HEK293 (cell line): Measurements from ENCODE around the gene ITGAL.

ENCODE experiments used
- CTCF ChIA-PET: fragments of 350-600 bp; formaldehyde crosslinking; extraction: SDS; loops from one replicate; lab custom pipeline; 2021; ENCODE audit warnings: antibody characterized with exemption; lab: Yijun Ruan, JAX
- POLR2A ChIA-PET: fragments of 300-600 bp; formaldehyde crosslinking; extraction: SDS; loops from one replicate; lab custom pipeline; 2020; ENCODE audit warnings: antibody characterized with exemption, inconsistent platforms; lab: Yijun Ruan, JAX
- H3K27ac ChIP-seq: fragments of 200-500 bp; sonication (Bioruptor generic); 2 replicates; pipeline ENCODE4 v1.5.1; 2014; ENCODE audit warnings: low read depth, low read length, control low read depth, inconsistent platforms; ENCODE audit errors: extremely low read depth
- H3K36me3 ChIP-seq, 2 experiments: fragments of 200-500 bp in 1 of 2; sonication (Bioruptor generic) in 1 of 2; 1 replicate in 1 of 2; 2 replicates in 1 of 2; pipeline ENCODE4 v1.5.1; 2014 to 2017; ENCODE audit warnings: inconsistent platforms in 2 of 2, low read length in 2 of 2; ENCODE audit not compliant: control insufficient read depth in 2 of 2, insufficient read depth in 1 of 2
- H3K4me1 ChIP-seq: fragments of 200-500 bp; sonication (Bioruptor generic); 2 replicates; pipeline ENCODE4 v1.5.1; 2014; ENCODE audit warnings: mild to moderate bottlenecking, low read length, inconsistent platforms; ENCODE audit not compliant: control insufficient read depth, insufficient read depth
- H3K4me3 ChIP-seq: 2 replicates; pipeline ENCODE4 v1.5.1; 2011; ENCODE audit warnings: low read depth, mild to moderate bottlenecking, control low read depth, low read length, moderate library complexity
- H3K9me3 ChIP-seq: fragments of 200-500 bp; sonication (Bioruptor generic); 2 replicates; pipeline ENCODE4 v1.5.1; 2014; ENCODE audit warnings: low read depth, low read length, inconsistent platforms; ENCODE audit not compliant: control insufficient read depth, insufficient read depth
- GFI1B ChIP-seq: fragments of 450-650 bp; formaldehyde crosslinking; IDR thresholded peaks from 2 replicates; pipeline ENCODE4 v1.5.1; 2016; ENCODE audit warnings: missing biosample characterization, missing genetic modification characterization
- GLIS1 ChIP-seq: fragments of 450-650 bp; formaldehyde crosslinking; IDR thresholded peaks from 2 replicates; pipeline ENCODE4 v1.5.1; 2016; ENCODE audit warnings: missing biosample characterization, missing genetic modification characterization
- PRDM1 ChIP-seq: fragments of 450-650 bp; formaldehyde crosslinking; IDR thresholded peaks from 2 replicates; pipeline ENCODE4; 2016; ENCODE audit warnings: missing biosample characterization, missing genetic modification characterization
- REPIN1 ChIP-seq: fragments of 450-650 bp; formaldehyde crosslinking; IDR thresholded peaks from 2 replicates; pipeline ENCODE4 v1.5.1; 2017; ENCODE audit warnings: missing biosample characterization, missing genetic modification characterization, low read depth
- SALL2 ChIP-seq: fragments of 450-650 bp; formaldehyde crosslinking; IDR thresholded peaks from 2 replicates; pipeline ENCODE4 v1.5.0; 2017; ENCODE audit warnings: missing biosample characterization, mild to moderate bottlenecking, missing genetic modification characterization, borderline replicate concordance
- YY1 ChIP-seq: fragments of 450-650 bp; formaldehyde crosslinking; IDR thresholded peaks from 2 replicates; pipeline ENCODE4 v1.5.1; 2018; ENCODE audit warnings: missing biosample characterization, missing genetic modification characterization
- YY2 ChIP-seq: fragments of 450-650 bp; formaldehyde crosslinking; IDR thresholded peaks from 2 replicates; pipeline ENCODE4 v1.5.1; 2016; ENCODE audit warnings: missing biosample characterization, missing genetic modification characterization
- ZBTB17 ChIP-seq: fragments of 450-650 bp; formaldehyde crosslinking; IDR thresholded peaks from 2 replicates; pipeline ENCODE4 v1.5.1; 2016; ENCODE audit warnings: missing biosample characterization, missing genetic modification characterization
- ZNF138 ChIP-seq: fragments of 450-650 bp; formaldehyde crosslinking; IDR thresholded peaks from 2 replicates; pipeline ENCODE4 v1.5.1; 2016; ENCODE audit warnings: missing biosample characterization, missing genetic modification characterization, borderline replicate concordance
- ZNF16 ChIP-seq: fragments of 450-650 bp; formaldehyde crosslinking; IDR thresholded peaks from 2 replicates; pipeline ENCODE4 v1.5.1; 2016; ENCODE audit warnings: low read depth, missing biosample characterization, missing genetic modification characterization
- ZNF2 ChIP-seq: fragments of 450-650 bp; formaldehyde crosslinking; IDR thresholded peaks from 2 replicates; pipeline ENCODE4 v1.5.1; 2016; ENCODE audit warnings: missing biosample characterization, missing genetic modification characterization
- ZNF223 ChIP-seq: fragments of 450-650 bp; formaldehyde crosslinking; IDR thresholded peaks from 2 replicates; pipeline ENCODE4 v1.5.1; 2016; ENCODE audit warnings: missing biosample characterization, missing genetic modification characterization
- ZNF24 ChIP-seq: fragments of 450-650 bp; formaldehyde crosslinking; IDR thresholded peaks from 2 replicates; pipeline ENCODE4 v1.5.1; 2016; ENCODE audit warnings: missing biosample characterization, missing genetic modification characterization
- ZNF366 ChIP-seq: fragments of 450-650 bp; formaldehyde crosslinking; conservative IDR thresholded peaks from 2 replicates; pipeline ENCODE4 v1.5.1; 2016; ENCODE audit warnings: missing biosample characterization, missing genetic modification characterization
- ZNF558 ChIP-seq: fragments of 450-650 bp; formaldehyde crosslinking; IDR thresholded peaks from 2 replicates; pipeline ENCODE4 v1.5.1; 2016; ENCODE audit warnings: missing biosample characterization, missing genetic modification characterization
- ZNF624 ChIP-seq: fragments of 450-650 bp; formaldehyde crosslinking; IDR thresholded peaks from 2 replicates; pipeline ENCODE4 v1.5.1; 2017; ENCODE audit warnings: missing biosample characterization, missing genetic modification characterization
- ZNF792 ChIP-seq: fragments of 450-650 bp; formaldehyde crosslinking; IDR thresholded peaks from 2 replicates; pipeline ENCODE4 v1.5.1; 2016; ENCODE audit warnings: missing biosample characterization, missing genetic modification characterization
- ZXDB ChIP-seq: fragments of 450-650 bp; formaldehyde crosslinking; IDR thresholded peaks from 2 replicates; pipeline ENCODE4 v1.5.1; 2016; ENCODE audit warnings: missing biosample characterization, missing genetic modification characterization
- TF ChIP-seq, protein P1 (sequence below): fragments of 450-650 bp; formaldehyde crosslinking; IDR thresholded peaks from 2 replicates; pipeline ENCODE4 v1.5.1; 2016; ENCODE audit warnings: missing biosample characterization, missing genetic modification characterization, borderline replicate concordance
- TF ChIP-seq, protein P2 (sequence below): fragments of 450-650 bp; formaldehyde crosslinking; IDR thresholded peaks from 2 replicates; pipeline ENCODE4 v1.5.1; 2017; ENCODE audit warnings: missing biosample characterization, missing genetic modification characterization

ITGAL gene

DNA sequence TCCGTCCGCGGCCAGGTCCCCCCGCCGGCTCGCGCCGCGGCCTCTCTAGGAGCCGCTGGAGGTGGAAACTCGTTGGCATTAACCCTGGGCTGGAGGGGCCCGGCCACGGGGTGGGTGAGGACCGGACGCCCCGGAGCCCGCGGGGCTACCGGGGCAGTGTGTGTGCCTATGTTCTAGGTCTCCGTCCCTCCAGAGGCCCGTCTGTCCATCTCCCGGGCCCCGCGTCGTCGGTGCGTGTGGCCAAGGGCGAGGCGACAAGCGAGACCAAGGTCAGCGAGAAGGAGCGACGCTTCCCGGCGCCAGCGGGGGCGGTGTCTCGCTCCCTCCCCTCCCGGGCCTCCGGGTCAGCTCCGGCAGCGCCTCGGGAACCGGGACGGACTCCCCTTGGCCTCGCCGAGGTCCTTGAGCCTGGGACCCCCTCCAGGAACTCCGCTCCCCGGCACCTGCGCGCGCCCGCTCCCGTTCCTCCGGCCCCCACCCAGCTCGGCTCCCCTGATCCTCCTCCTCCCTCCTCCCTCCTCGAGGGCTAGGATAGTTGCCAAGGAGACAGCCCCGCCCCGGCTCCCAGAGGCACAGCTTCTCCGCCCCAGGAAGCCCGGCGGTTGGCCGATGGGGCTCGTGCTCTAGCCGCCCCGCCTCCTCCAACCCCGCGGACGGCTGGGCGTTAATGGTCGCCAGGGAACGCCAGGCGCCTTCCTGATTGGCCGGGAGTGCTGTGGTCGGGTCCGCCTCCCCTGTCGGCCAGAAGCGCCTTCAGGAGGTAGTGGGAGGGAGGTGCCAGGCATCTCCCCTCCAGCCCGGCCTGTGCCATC, 54.5 kb downstream of the ITGAL start (continued):
- TF ChIP-seq, protein P1, sequence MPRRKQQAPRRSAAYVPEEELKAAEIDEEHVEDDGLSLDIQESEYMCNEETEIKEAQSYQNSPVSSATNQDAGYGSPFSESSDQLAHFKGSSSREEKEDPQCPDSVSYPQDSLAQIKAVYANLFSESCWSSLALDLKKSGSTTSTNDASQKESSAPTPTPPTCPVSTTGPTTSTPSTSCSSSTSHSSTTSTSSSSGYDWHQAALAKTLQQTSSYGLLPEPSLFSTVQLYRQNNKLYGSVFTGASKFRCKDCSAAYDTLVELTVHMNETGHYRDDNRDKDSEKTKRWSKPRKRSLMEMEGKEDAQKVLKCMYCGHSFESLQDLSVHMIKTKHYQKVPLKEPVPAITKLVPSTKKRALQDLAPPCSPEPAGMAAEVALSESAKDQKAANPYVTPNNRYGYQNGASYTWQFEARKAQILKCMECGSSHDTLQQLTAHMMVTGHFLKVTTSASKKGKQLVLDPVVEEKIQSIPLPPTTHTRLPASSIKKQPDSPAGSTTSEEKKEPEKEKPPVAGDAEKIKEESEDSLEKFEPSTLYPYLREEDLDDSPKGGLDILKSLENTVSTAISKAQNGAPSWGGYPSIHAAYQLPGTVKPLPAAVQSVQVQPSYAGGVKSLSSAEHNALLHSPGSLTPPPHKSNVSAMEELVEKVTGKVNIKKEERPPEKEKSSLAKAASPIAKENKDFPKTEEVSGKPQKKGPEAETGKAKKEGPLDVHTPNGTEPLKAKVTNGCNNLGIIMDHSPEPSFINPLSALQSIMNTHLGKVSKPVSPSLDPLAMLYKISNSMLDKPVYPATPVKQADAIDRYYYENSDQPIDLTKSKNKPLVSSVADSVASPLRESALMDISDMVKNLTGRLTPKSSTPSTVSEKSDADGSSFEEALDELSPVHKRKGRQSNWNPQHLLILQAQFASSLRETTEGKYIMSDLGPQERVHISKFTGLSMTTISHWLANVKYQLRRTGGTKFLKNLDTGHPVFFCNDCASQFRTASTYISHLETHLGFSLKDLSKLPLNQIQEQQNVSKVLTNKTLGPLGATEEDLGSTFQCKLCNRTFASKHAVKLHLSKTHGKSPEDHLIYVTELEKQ: 0 out of 2 replicates have a peak, but pooled peaks have one; percentile 35
- no peak for TF ChIP-seq SALL2

DNA sequence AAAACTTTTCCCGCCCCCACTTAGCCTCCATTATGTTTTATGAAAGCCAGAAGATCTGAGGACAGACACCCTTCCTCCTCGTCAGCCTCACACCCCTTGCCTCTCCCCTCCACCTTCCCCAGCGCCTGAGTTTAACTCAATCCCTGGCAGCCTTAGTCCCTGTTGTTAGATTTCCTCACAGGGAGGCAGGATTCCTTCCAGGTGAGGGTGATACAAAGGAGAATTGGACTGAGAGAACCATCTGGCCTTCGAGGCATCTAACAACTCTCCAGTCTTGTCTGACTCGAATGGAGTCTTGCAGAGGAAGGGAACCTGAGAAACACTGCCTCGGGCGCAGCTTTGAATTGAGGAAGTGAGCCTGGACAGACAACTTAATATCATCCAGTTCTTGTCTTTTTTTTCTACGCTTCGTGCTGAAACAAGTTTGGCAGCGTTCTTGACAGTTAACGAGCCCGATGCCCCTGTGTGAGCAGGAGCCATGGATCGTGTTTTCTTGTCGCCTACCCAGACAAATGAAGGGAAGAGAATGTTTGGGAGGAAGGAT, 55.2 kb downstream of the ITGAL start:
- ChIA-PET POLR2A (interaction anchor here (0.8 to 2.5 kb wide), 19 partner anchors 8 to 157 kb away, joined by 3 to 25 read pairs (median 4); partner anchors contain the start of genes DCTPP1, SEPHS2, TBC1D10B and ZNF48), CTCF (interaction anchor here (0.7 to 1.0 kb wide), 3 partner anchors 88 to 436 kb away, joined by 3 read pairs; partner anchors contain the start of gene TBX6)
- Histone ChIP-seq H3K4me3 (peak overlapping the region; percentile 13; the same call in 1 of the 2 replicates), H3K36me3 (peaks cover 6 to 38% of the 10 kb centered on the region in 2 experiments; a peak in 2 of 3 replicates), H3K9me3 (no peaks in the 10 kb centered on the region), H3K4me1 (peaks cover 9% of the 10 kb centered on the region), H3K27ac (peak overlapping the region; percentile 64)
- TF ChIP-seq YY1: peak; percentile 63; the same call in 1 of the 2 replicates
- TF ChIP-seq ZNF366 (tag by site-specific recombination): peak; percentile 31; the same call in 1 of the 2 replicates
- peak; percentile 76 for TF ChIP-seq PRDM1 (tag by site-specific recombination)
- TF ChIP-seq ZXDB: 0 out of 2 replicates have a peak, but pooled peaks have one; percentile 2
- TF ChIP-seq ZNF223 (tag by site-specific recombination): 0 out of 2 replicates have a peak, but pooled peaks have one; percentile 19
- peak; percentile 84 for TF ChIP-seq ZBTB17
- TF ChIP-seq YY2 (tag by site-specific recombination): peak; percentile 80; the same call in 1 of the 2 replicates
- no peak for TF ChIP-seq ZNF16
- TF ChIP-seq GLIS1 (tag by site-specific recombination): 0 out of 2 replicates have a peak, but pooled peaks have one; percentile 0
- TF ChIP-seq, protein P2, sequence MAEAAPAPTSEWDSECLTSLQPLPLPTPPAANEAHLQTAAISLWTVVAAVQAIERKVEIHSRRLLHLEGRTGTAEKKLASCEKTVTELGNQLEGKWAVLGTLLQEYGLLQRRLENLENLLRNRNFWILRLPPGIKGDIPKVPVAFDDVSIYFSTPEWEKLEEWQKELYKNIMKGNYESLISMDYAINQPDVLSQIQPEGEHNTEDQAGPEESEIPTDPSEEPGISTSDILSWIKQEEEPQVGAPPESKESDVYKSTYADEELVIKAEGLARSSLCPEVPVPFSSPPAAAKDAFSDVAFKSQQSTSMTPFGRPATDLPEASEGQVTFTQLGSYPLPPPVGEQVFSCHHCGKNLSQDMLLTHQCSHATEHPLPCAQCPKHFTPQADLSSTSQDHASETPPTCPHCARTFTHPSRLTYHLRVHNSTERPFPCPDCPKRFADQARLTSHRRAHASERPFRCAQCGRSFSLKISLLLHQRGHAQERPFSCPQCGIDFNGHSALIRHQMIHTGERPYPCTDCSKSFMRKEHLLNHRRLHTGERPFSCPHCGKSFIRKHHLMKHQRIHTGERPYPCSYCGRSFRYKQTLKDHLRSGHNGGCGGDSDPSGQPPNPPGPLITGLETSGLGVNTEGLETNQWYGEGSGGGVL: peak; percentile 90; the same call in 1 of the 2 replicates
- TF ChIP-seq ZNF24 (tag by site-specific recombination): peak; percentile 30; the same call in 1 of the 2 replicates
- no peak for TF ChIP-seq REPIN1
- no peak for TF ChIP-seq GFI1B (tag by site-specific recombination)
- TF ChIP-seq ZNF792: no peak
- TF ChIP-seq ZNF624 (tag by site-specific recombination): no peak
- no peak for TF ChIP-seq ZNF138 (tag by site-specific recombination)
- TF ChIP-seq ZNF2 (tag by site-specific recombination): 0 out of 2 replicates have a peak, but pooled peaks have one; percentile 8
- TF ChIP-seq ZNF558 (tag by site-specific recombination): no peak
